ENCODE results near the gene ID3.
A peak's percentile ranks its signal among the peaks of the same experiment; 100 is the strongest.
"Not testable (repeated sequence)": the region's sequence is repeated elsewhere in the genome, so short reads cannot be mapped to it uniquely, and the experiment has no call there.

ID3 gene

GRCh38 chr1:23553231-23554126 lies 5.8 kb downstream of the ID3 start:
- DNase-seq (ENCODE audit: low read depth in 1 of 2, low spot score in 1 of 2), result no peak

- no peak for DNase-seq (ENCODE audit: low read depth in 1 of 2, low spot score in 1 of 2)
These were observed 7.5 kb downstream of the ID3 start for GRCh38 chr1:23551849-23552248.

GRCh38 chr1:23548704-23549143 lies 10.6 kb downstream of the ID3 start:
- DNase-seq (ENCODE audit: low read depth in 1 of 2, low spot score in 1 of 2), result no peak

DNA sequence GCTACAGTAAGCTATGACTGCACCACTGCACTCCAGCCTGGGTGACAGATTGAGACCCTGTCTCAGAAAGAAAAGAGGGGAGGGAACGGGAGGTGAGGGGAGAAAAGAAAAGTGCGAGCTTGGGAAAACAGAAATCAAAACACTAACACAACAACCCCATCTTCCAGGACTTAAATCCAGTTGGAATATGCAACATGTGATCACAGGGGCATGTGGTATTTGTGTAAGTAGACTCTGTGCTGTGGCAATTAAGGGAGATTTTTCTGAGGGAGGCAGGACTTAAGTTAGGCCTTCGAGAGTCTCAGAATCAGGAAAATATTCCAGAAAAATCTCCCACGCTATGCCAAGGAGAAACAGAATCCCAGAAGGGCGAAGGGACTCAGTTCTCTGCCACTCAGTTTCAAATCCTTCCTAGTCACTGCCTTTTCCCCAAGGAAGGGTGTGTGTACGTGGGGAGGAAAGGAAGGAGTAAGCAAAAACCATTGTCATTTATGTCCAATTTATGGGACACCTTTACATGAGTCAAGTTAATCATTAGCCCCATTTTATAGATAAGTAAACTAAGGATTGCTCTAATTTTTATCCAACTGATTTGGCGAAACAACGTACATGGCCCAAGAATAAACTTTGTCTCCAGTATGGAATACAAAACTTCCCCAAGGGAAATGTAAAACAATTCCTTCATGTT lies 12.3 kb downstream of the ID3 start:
- DNase-seq (ENCODE audit: low read depth in 1 of 2, low spot score in 1 of 2), result no peak

DNA sequence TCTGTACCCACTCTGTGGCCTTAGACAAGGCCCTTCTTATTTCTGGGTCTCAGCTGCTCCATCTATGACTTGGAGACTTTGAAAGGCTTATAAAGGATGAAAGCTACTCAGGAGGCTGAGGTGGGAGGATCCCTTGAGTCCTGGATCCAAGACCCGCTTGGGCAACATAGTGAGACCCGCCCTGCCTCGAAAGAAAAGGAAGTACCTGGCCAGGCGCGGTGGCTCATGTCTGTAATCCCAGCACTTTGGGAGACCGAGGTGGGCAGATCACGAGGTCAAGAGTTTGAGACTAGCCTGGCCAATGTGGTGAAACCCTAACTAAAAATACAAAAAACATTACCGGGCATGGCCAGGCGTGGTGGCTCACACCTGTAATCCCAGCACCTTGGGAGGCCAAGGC lies 13.4 kb downstream of the ID3 start:
- DNase-seq (ENCODE audit: low read depth in 1 of 2, low spot score in 1 of 2), result no peak

GRCh38 chr1:23544444-23545389 lies 14.6 kb downstream of the ID3 start:
- peak; percentile 46 to 54 for DNase-seq (ENCODE audit: low read depth in 1 of 2, low spot score in 1 of 2)

DNA sequence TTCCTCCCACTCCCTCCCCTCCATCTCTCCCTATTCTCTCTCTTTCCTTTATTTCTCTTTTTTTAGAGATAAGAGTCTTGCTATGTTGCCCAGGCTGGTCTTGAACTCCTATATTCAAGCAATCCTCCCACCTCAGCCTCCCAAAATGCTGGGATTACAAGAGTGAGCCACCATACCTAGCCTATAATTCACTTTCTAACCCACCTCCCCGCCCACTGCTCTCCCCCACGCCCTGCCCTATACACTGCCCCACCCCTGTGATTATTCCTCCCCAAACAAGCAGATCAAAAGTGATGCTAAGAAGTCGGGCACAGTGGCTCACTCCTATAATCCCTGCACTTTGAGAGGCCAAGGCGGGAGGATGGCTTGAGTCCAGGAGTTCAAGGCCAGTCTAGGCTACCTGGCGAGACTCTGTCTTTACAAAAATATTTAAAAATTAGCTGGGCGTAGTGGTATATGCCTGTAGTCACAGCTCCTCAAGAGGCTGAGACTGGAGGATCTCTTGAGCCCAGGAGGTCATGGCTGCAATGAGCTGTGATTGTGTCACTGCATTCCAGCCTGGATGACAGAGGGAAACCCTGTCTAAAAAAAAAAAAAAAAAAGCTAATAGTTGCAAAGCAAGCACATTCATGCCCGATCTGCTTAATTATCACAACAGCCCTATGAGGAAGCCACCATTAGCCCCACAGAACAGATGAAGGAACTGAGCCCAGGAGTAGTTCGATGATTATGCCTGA lies 15.4 kb downstream of the ID3 start:
- DNase-seq (ENCODE audit: low read depth in 1 of 2, low spot score in 1 of 2), result no peak

DNA sequence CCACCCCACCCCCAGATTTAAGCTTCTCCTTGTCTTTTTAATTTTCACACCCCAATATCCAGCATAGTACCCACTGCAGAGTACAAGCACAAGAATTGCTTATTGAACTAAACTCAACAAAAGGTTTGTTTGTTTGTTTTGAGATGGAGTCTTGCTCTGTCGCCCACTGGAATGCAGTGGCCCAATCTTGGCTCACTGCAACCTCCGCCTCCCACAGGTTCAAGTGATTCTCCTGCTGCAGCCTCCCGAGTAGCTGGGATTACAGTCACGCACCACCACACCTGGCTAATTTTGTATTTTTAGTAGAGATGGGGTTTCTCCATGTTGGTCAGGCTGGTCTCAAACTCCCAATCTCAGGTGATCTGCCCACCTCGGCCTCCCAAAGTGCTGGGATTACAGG lies 16.4 kb downstream of the ID3 start:
- not testable (repeated sequence) for DNase-seq (ENCODE audit: low read depth in 1 of 2, low spot score in 1 of 2)

GRCh38 chr1:23539698-23540266 lies 19.5 kb downstream of the ID3 start:
- DNase-seq (ENCODE audit: low read depth in 1 of 2, low spot score in 1 of 2), result peak; percentile 79

DNA sequence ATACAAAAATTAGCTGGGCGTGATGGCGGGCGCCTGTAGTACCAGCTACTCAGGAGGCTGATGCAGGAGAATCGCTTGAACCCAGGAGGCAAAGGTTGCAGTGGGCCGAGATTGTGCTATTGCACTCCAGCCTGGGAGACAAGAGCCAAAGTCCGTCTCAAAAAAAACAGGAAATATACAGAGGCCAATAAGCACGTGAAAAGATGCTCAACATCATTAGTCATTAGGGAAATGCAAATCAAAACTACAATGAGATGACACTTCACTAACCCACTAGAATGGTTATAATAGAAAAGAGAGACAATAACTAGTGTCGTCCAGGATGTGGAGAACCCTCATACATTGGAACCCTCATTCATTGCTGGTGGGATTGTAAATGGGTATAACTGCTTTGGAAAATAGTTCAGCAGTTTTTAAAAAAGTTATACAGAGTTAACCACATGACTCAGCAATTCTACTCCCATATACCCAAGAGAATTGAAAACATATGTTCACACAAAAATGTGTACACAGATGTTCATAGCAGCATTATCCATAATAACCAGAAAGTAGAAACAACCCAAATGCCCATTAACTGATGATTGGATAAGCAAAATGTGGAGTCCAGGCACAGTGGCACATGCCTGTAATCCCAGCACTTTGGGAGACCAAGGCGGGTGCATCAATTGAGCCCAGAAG lies 21.9 kb downstream of the ID3 start:
- no peak for DNase-seq (ENCODE audit: low read depth in 1 of 2, low spot score in 1 of 2)

DNA sequence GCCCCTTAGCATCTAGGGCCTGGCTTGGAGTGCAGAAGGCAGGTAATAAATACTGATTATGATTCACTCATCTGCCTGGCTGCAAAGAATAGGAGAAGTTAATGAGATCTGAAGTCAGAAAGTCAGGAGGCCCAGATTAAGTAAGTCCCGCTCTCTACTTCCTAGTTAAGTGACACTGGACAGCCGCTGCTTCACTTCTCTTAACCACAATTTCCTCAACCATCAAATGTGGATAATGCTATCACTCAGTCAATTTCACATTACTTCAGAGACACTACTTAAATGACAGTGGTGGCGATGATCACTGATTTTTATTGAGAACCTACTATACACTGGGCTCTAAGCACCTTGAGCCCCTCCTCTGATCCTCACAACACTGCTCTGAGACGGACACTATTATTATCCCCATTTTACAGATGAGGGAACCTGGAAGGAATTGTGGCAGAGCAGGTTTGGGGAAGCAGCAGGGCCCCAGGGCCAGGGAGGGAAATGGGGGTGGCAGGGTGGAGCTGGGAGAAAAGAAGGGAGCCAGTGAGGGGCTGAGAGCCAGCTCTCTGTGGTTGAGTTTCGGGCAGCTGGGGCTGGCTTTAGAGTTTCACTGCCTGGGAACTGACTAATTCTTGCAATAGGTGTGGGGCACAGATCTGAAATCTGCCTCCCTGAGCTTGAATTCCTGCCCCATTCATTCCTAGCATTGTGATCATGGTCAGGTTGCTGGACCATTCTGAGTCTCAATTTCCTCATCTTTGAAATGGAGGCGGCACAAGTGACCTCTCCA lies 25.9 kb downstream of the ID3 start:
- no peak for DNase-seq (ENCODE audit: low read depth in 1 of 2, low spot score in 1 of 2)

DNA sequence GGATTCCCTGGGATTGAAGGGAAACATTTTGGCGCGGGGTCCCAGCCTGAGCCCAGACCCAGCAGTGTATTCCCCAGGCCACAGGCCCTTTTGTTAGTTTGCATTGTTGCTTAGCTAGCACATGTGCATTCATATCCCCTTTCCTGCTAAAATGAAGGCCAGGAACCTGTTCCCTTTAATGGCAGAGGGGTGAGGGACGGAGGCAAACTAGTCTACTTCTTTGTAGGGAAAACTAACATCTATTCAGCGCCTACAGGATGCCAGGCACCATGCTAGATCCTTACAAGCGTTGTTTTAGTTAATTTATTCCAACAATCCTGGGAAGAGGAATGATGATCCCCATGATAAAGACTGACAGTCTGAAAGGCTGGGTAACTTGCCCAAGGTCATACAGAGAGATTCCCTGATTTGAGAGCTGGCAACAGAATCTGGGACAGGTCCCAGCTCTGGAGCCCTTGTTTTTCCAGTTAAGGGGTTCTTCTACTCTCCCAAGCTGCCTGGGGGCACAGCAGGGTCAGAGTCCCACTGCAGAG lies 27.7 kb downstream of the ID3 start:
- DNase-seq (ENCODE audit: low read depth in 1 of 2, low spot score in 1 of 2), result no peak

DNA sequence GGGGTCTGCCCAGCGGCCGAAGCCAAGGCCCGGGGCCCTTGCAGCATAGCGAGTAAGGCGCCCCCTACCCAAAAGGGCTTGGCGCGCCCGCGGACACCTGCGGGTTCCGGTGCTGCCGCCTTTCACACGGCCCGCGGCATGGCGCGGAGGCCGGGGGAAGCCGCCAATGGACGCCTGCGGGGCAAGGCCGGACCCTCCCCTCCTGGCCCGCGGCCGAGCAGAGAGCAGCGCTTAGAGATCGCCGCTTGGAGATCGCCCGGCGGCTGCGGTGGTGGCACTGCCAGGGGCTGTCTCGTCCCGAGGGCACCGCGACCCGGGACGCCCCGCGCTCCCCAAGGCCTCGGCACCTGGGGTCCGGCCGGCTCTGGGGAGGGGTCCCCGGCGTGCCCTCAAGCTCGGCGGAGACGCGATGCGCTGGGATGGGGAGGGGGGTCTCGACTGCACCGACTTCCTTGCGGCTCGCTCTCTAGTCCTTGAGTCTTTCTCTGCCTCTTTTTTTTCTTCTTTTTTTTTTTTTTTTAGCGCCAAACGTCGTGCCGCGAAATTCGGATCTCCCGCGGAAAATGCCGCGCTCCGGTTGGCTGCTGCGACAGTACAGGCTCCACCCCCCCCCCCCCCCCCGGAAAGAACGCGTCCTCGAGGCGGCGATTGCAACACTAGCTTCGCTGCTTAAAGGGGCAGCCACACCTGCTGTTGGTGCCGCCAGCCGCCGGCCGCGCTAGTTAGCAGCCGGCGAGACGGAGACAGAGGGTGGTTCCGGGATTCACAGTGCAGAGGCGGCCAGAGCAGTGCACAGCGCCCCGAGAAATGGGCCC lies 28.3 kb downstream of the ID3 start, which contains the start of gene E2F2:
Gene E2F2, minus strand, starts transcription at position 487 of the 815 bp plus-strand sequence. Its CDS starts 440 bp downstream, at position 47.
- peak; percentile 58 to 62 for DNase-seq (ENCODE audit: low read depth in 1 of 2, low spot score in 1 of 2)

GRCh38 chr1:23530087-23530746 lies 29.1 kb downstream of the ID3 start:
- no peak for DNase-seq (ENCODE audit: low read depth in 1 of 2, low spot score in 1 of 2)

DNA sequence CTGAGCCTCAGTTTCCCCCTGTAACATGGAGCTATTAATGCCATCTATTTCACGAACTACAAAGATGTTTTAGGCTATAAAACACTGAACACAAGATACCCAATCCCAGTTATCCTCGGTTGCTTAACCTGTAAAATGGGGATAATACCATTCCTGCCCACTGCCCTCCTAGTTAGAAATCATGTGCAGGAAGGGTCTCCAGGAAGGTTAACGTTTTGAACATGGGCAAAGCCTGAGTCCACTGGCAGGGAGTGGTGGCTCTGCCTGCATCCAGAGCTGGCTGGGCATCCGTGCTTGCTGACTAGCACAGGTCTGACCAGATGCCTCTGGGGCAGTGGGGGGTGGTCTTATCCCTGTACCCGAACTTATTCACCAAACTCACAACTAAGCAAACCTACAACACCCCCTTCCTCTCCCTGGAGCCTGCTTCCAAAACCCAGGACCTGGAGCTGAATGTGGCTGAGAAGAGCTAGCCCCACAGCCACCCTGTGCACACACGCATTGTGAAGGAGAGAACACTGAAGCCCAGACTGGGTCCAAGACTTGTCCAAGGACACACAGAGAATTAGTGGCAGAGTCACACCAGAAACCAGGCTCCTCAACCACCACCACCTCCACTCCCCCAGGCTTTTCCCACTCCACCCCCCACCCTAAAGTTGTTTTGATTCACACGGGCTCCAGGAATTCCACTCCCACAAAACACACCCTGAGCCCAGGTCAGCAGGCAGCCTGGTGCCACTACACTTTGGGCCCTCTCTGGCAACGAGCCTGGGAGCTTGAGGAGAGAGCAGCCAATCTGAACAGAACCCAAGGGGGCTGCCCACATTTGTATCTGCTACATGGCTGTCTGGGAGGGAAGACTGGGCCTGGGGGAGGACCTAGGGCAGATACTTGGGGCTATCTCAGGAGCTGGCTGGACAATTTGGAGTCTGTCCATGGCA lies 29.9 kb downstream of the ID3 start:
- DNase-seq (ENCODE audit: low read depth in 1 of 2, low spot score in 1 of 2), result no peak
